GM12865 (cell line): Measurements from ENCODE around the gene NEURL1B.
A peak's percentile ranks its signal among the peaks of the same experiment; 100 is the strongest.

ENCODE experiments used
- DNase-seq: peaks from one replicate; pipeline ENCODE4 v3.0.0; 2010; ENCODE audit warnings: low read depth
- H3K4me3 ChIP-seq: 2 replicates; pipeline ENCODE4 v1.5.1; 2011; ENCODE audit warnings: mild to moderate bottlenecking, low read depth, low read length, control low read depth
- CTCF ChIP-seq: IDR thresholded peaks from 2 replicates; pipeline ENCODE4 v1.5.1; 2011; ENCODE audit warnings: low read length, control low read depth, low read depth, inconsistent platforms; ENCODE audit not compliant: insufficient read depth; ENCODE audit errors: missing control alignments

NEURL1B gene

GRCh38 chr5:172683645-172684471 lies 42.8 kb downstream of the NEURL1B start:
- no peak overlapping the region for H3K4me3 ChIP-seq

DNA sequence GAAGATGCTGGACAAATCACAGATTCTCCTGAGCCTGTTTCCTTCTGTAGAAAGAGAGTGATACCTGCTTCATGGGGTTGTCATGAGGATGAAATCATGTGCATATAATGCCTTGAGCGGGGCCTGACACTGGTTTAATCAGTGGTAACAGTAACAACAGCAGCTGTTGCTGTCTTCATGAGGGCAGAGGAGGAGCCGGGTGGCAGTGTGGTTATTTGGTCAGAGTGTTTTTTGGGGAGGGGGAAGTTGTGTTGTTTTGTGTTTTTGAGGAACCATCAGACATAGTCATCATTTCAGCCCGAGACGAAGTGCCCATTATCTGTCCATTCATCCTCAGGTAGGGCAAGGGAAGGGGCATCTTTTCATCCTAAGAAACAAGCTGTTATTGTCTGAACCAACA lies 44.0 kb downstream of the NEURL1B start:
- no peak for DNase-seq
- TF ChIP-seq CTCF = no peak
- no peak overlapping the region for H3K4me3 ChIP-seq

More at GRCh38 chr5:172683645-172684471, 42.8 kb downstream of the NEURL1B start:
- no peak for DNase-seq
- no peak for TF ChIP-seq CTCF

- DNase-seq = no peak
These were observed 45.0 kb downstream of the NEURL1B start for GRCh38 chr5:172686111-172686510.

GRCh38 chr5:172686539-172687390 lies 45.7 kb downstream of the NEURL1B start:
- no peak overlapping the region for H3K4me3 ChIP-seq
- TF ChIP-seq CTCF = no peak
- DNase-seq = no peak

More at GRCh38 chr5:172686111-172686510, 45.0 kb downstream of the NEURL1B start:
- TF ChIP-seq CTCF = no peak
- no peak overlapping the region for H3K4me3 ChIP-seq

DNA sequence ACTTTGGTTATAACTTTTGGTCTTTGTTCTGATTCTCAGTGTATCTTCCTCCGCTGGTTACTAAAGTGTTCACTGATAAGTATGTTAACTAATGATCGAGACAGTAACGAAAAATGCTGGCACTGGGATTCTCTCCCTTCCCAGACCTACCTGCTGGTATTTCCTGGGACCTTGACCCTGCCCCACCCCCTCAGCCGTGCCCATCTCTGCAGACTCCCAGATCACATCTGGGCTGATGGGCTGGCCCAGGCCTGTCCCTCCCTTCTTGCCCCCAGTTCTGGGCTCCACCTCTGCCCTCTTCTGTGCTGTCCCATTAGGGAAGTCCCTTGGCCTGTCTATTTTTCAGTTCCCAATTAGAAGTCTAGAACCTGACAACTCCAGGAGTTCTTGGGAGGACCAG lies 46.9 kb downstream of the NEURL1B start:
- no peak overlapping the region for H3K4me3 ChIP-seq
- DNase-seq = no peak
- TF ChIP-seq CTCF = no peak

- DNase-seq = peak; percentile 24
- TF ChIP-seq CTCF = no peak
- H3K4me3 ChIP-seq = no peak overlapping the region
These were observed 47.5 kb downstream of the NEURL1B start for GRCh38 chr5:172688349-172689217.
